ENCODE data around the gene DYNLT5.
"Not testable (repeated sequence)": the region's sequence is repeated elsewhere in the genome, so short reads cannot be mapped to it uniquely, and the experiment has no call there.

DYNLT5 gene

GRCh38 chr1:66750577-66750976, 1.7 kb upstream of the DYNLT5 start:
- no peak for DNase-seq (ENCODE audit: low read depth)

GRCh38 chr1:66751160-66751559, 1.1 kb upstream of the DYNLT5 start:
- no peak for DNase-seq (ENCODE audit: low read depth)

- no peak for DNase-seq (ENCODE audit: low read depth)
Observed at GRCh38 chr1:66752671-66753371, 562 bp downstream of the DYNLT5 start.

- no peak for DNase-seq (ENCODE audit: low read depth)
Observed at GRCh38 chr1:66757722-66758240, 5.5 kb downstream of the DYNLT5 start.

- no peak for DNase-seq (ENCODE audit: low read depth)
Observed at GRCh38 chr1:66758241-66758755, 6.0 kb downstream of the DYNLT5 start.

- no peak for DNase-seq (ENCODE audit: low read depth)
Observed at GRCh38 chr1:66760506-66760905, 8.2 kb downstream of the DYNLT5 start.

- no peak for DNase-seq (ENCODE audit: low read depth)
Observed at GRCh38 chr1:66761221-66761620, 9.0 kb downstream of the DYNLT5 start.

GRCh38 chr1:66764994-66765578, 12.8 kb downstream of the DYNLT5 start:
- DNase-seq (ENCODE audit: low read depth): no peak

GRCh38 chr1:66767626-66768025, 15.4 kb downstream of the DYNLT5 start:
- no peak for DNase-seq (ENCODE audit: low read depth)

- DNase-seq (ENCODE audit: low read depth): no peak
Observed at GRCh38 chr1:66768965-66769364, 16.7 kb downstream of the DYNLT5 start.

- DNase-seq (ENCODE audit: low read depth): no peak
Observed at GRCh38 chr1:66769512-66770229, 17.4 kb downstream of the DYNLT5 start.

GRCh38 chr1:66770240-66770639, 18.0 kb downstream of the DYNLT5 start:
- no peak for DNase-seq (ENCODE audit: low read depth)

- DNase-seq (ENCODE audit: low read depth): no peak
Observed at GRCh38 chr1:66770694-66771093, 18.4 kb downstream of the DYNLT5 start.

GRCh38 chr1:66773227-66773626, 21.0 kb downstream of the DYNLT5 start:
- no peak for DNase-seq (ENCODE audit: low read depth)

- DNase-seq (ENCODE audit: low read depth): no peak
Observed at GRCh38 chr1:66774438-66774837, 22.2 kb downstream of the DYNLT5 start.

GRCh38 chr1:66775646-66776045, 23.4 kb downstream of the DYNLT5 start:
- no peak for DNase-seq (ENCODE audit: low read depth)

GRCh38 chr1:66777831-66778230, 25.6 kb downstream of the DYNLT5 start:
- DNase-seq (ENCODE audit: low read depth): no peak

GRCh38 chr1:66778266-66778665, 26.0 kb downstream of the DYNLT5 start:
- DNase-seq (ENCODE audit: low read depth): no peak

- no peak for DNase-seq (ENCODE audit: low read depth)
Observed at GRCh38 chr1:66778969-66779368, 26.7 kb downstream of the DYNLT5 start.

GRCh38 chr1:66779475-66780078, 27.3 kb downstream of the DYNLT5 start:
- DNase-seq (ENCODE audit: low read depth): no peak

GRCh38 chr1:66785800-66786199, 33.5 kb downstream of the DYNLT5 start:
- DNase-seq (ENCODE audit: low read depth): not testable (repeated sequence)

GRCh38 chr1:66787641-66788040, 35.4 kb downstream of the DYNLT5 start:
- no peak for DNase-seq (ENCODE audit: low read depth)
